Uterus (tissue), 2 donors: ENCODE measurements around the gene MAST2.

Experiments used
- POLR2A ChIP-seq, 2 donors: fragments of 450-650 bp; IDR thresholded peaks; one replicate each; pipeline ENCODE4 v1.6.1; 2016; ENCODE audit warnings: antibody characterized with exemption in 2 of 2, mild to moderate bottlenecking in 1 of 2, moderate library complexity in 1 of 2
- TF ChIP-seq, protein P1 (sequence below), 4 experiments: fragments of 200-600 bp in 2 of 4; fragments of 450-650 bp in 2 of 4; sonication (generic) in 2 of 4; IDR thresholded peaks; one replicate each; pipeline ENCODE4 v1.5.1; 2016 to 2019; ENCODE audit warnings: antibody characterized with exemption in 4 of 4, mild to moderate bottlenecking in 2 of 4, moderate library complexity in 1 of 4

- TF ChIP-seq, protein P1, sequence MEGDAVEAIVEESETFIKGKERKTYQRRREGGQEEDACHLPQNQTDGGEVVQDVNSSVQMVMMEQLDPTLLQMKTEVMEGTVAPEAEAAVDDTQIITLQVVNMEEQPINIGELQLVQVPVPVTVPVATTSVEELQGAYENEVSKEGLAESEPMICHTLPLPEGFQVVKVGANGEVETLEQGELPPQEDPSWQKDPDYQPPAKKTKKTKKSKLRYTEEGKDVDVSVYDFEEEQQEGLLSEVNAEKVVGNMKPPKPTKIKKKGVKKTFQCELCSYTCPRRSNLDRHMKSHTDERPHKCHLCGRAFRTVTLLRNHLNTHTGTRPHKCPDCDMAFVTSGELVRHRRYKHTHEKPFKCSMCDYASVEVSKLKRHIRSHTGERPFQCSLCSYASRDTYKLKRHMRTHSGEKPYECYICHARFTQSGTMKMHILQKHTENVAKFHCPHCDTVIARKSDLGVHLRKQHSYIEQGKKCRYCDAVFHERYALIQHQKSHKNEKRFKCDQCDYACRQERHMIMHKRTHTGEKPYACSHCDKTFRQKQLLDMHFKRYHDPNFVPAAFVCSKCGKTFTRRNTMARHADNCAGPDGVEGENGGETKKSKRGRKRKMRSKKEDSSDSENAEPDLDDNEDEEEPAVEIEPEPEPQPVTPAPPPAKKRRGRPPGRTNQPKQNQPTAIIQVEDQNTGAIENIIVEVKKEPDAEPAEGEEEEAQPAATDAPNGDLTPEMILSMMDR (IDR thresholded peaks at IDR 0.05): no peak
- no peak for TF ChIP-seq POLR2A (IDR thresholded peaks at IDR 0.05)
These were observed 167.9 kb downstream of the MAST2 start for GRCh38 chr1:45971335-45971734.
